GM19395 (cell line): ENCODE results near the gene DEDD2.

Source experiments
- ATAC-seq: cut with Tn5 transposase; IDR thresholded peaks from one replicate; pipeline ENCODE4 v1.9.1; 2021; ENCODE audit warnings: mild to moderate bottlenecking, moderate library complexity; ENCODE audit not compliant: unreplicated experiment

Gene DEDD2

DNA sequence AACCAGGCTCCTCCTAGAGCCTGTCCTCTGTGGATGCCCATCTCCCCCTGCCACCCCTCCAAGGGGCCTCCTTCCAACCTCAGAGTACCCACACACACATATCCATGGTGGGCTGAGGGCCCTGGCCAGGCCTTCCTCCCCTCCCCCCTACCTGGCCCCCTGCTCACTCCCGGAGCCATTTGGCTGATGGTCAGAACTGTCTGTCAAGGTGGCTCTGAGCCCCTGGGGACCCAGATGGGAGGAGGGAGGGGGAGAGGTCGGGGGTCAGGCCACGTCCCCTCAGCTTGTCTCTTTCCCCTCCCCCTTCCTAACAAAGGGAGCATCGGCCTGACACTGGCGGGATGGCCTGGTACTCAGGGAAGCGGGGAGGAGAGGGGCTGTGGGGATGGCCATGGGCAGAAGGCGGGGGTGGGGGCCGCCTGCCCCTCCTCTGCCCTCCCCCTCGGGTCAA, 66.5 kb downstream of the DEDD2 start:
- no peak for ATAC-seq

DNA sequence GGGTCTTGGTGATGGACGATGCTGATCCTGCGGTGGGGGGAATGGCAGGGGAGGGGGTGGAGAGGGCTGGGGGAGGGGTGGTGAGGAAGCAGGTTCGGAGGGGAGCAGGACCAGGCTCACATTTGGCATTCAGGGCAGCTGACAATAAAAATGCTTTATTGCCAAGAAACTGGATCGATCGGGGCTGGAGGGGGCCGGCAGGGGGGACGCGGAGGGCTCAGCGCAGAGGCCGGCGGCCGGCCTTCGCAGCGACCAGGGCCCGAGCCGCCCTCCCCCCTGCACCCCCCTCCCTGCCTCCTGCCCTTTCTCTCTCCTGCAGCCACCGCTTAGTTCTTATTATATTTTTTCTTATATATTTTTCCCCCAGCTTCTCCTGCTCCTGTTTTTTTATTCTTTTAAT, 67.1 kb downstream of the DEDD2 start:
- no peak for ATAC-seq

DNA sequence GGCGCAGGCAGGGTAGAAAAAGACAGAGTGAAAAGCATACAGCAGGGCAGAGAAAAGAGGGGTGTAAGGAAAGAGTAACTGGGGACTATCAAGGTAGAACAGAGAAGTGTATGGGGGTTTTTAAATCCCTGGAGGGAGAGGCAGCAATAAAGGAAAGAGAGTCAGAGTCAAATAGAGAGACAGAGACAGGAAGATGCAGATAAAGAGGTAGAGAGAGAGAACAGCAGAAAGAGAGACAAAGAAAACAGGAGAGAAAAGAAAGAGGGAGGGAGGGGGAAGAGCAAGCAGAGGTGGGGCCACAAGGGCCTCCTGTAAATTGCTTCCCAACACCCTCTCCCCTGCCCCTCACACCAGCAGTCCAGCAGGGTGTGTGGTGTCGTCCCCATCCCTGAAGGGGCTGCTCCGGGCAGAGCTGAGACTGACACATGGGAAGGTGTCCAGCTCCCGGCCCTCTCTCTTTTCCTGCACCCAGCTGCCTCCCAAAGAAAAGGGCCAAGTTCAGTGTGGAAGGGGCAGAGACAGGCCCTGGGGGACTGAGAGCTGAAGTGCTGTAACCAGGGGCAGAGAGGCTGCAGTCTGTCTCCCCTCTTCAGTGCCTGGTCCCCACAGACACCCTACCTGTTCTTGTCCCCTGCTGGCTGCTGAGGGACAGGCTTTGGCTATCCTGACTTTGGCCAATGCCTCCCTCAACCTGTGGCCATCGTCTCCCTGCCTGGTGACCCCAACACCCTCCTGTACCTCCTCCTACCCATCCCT, 67.9 kb downstream of the DEDD2 start:
- ATAC-seq: no peak
